Heart right ventricle (tissue), 16 donors: ENCODE data around the gene ZNF593OS. TPM values are rescaled to one million over a fixed set of nuclear protein-coding genes. Genes with fewer than 3 reads are reported as not detected.

Experiments used
- ATAC-seq, 8 donors: fragments of 200-7000 bp; cut with Tn5 transposase; one replicate each; pipeline ENCODE4 v1.9.1; 2020; ENCODE audit warnings: mild to moderate bottlenecking in 8 of 8, moderate library complexity in 8 of 8, moderate number of reproducible peaks in 1 of 8
- DNase-seq, 2 donors: peaks; one replicate each; pipeline ENCODE4 v3.0.0-alpha.2; 2020
- H3K27ac ChIP-seq, 10 donors: fragments of 200-600 bp; sonication (generic) in 2 of 10; one replicate each; pipeline versions ENCODE4 v1.5.0 to v1.8.0; 2020 to 2022; ENCODE audit warnings: mild to moderate bottlenecking in 3 of 10
- H3K27me3 ChIP-seq, 7 donors: fragments of 200-600 bp; one replicate each; pipeline ENCODE4 v1.8.0; 2021 to 2022; ENCODE audit warnings: mild to moderate bottlenecking in 2 of 7
- H3K36me3 ChIP-seq, 9 donors: fragments of 200-600 bp; sonication (generic) in 1 of 9; one replicate each; pipeline versions ENCODE4 v1.5.0 to v1.8.0; 2020 to 2022; ENCODE audit warnings: mild to moderate bottlenecking in 2 of 9
- H3K4me1 ChIP-seq, 9 donors: fragments of 200-600 bp; sonication (generic) in 1 of 9; one replicate each; pipeline versions ENCODE4 v1.5.0 to v1.8.0; 2020 to 2022; ENCODE audit warnings: mild to moderate bottlenecking in 4 of 9
- H3K4me3 ChIP-seq, 10 donors: fragments of 200-600 bp; sonication (generic) in 2 of 10; one replicate each; pipeline versions ENCODE4 v1.5.0 to v1.8.0; 2020 to 2022; ENCODE audit warnings: mild to moderate bottlenecking in 7 of 10, moderate library complexity in 2 of 10
- H3K9me3 ChIP-seq, 11 donors: fragments of 200-600 bp in 10 of 11; sonication (generic) in 2 of 11; one replicate each; pipeline versions ENCODE4 v1.5.0 to v1.8.0; 2013 to 2022; ENCODE audit warnings: mild to moderate bottlenecking in 2 of 11, control low read depth in 1 of 11, moderate library complexity in 1 of 11
- WGBS, 2 donors: extraction: QIAGEN DNeasy Blood & Tissue Kit; methylation state at CpG; one replicate each; pipeline ENCODE4 v1.1.7; 2013; ENCODE audit warnings: inconsistent platforms in 1 of 2; 5-methylcytosine and 5-hydroxymethylcytosine counted together
- intact Hi-C, 10 donors: fragments of 100-400 bp; cut with DNase I; formaldehyde crosslinking; loops; one replicate each; pipeline versions ENCODE4 v1.11.1 to v1.14.2; 2022
- polyA plus RNA-seq, 2 donors: library from polyadenylated mRNA; stranded (reverse); fragments of 200-250 nt; gene quantifications; one replicate each; pipeline ENCODE4 v1.2.3, GENCODE V29; 2013
- total RNA-seq, 10 donors: library from RNA; stranded (reverse); fragmentation: NEBNext Ultra II Directional in 3 of 10; extraction: Animal tissue kit (Norgen Biotek cat#: 25700) in 3 of 10; gene quantifications; one replicate each; pipeline versions ENCODE4 v1.2.1 to v1.2.4, GENCODE V29; 2021 to 2023
- TF ChIP-seq, protein P1 (sequence below), 9 donors: fragments of 200-600 bp; sonication (generic) in 2 of 9; IDR thresholded peaks; one replicate each; pipeline versions ENCODE4 v1.5.0 to v1.8.0; 2021 to 2022; ENCODE audit warnings: antibody characterized with exemption in 9 of 9, mild to moderate bottlenecking in 5 of 9, moderate library complexity in 1 of 9
- donor health status: Arrhythmogenic right ventricular cardiomyopathy.
- donor health status: ischemic (EF 13 %, LVEDD 7.1; RV severe dilation, severe dysfunction).
- donor health status: healthy with polysubstance abuse.
- donor health status: DM: no; HTN: yes; CAD: no.
- donor health status: DM: no; HTN: no; CAD: no.
- donor health status: ischemic (EF 25% LVEDD 6.9; RV normal size, moderate dysfunction).
- donor health status: ischemic (EF 25% LVEDD 5.7; RV mildly dilated, moderate dysfunction).
- donor health status: healthy.
- donor health status: DM: yes; HTN: yes; CAD: no.
- donor health status: Ischemic cardiomyopathy.
- donor health status: ischemic (EF 35%, LVEDD 5.7; RV mildly dilated, moderate dysfunction).
- donor health status: nonischemic (EF 11% LVEDD 7.7; RV severe dilation, severe dysfunction).
- donor health status: DM: yes; HTN: yes; CAD: no.
- donor health status: PGD.
- donor health status: ischemic (EF 29% LVEDD 5.4; RV normal size, mild dysfunction).
- donor health status: nonischemic (EF 23%, LVEDD 6.1; RV moderate dilation, normal function).

ZNF593OS gene
- total and polyA plus RNA-seq, 12 donors: 0.46 TPM; not detected in 11

DNA sequence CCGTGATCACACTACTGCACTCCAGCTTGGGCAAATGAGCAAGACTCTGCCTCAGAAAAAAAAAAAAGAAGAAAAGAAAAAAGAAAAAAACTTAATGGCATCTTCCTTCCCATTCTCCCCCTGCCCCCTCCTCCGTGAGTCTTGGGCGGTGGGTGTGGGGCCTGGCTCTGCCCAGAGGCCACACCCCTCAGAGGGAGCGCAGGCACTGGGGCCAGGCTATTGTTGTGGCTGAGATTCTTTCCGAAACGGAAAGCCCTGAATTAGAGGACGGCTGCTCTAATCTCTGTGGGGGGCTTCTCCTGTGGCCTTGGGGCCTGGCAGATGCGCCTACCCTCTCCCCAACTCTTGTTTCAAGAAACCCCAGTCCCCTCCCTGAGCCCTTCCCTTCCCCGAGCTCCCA, 16.9 kb downstream of the ZNF593OS start:
- peaks cover 0 to 43% (median 0%) of the 10 kb centered on the region in 7 donors for H3K27me3 ChIP-seq
- no peaks in the 10 kb centered on the region for H3K36me3 ChIP-seq
- no peaks in the 10 kb centered on the region for H3K9me3 ChIP-seq
- WGBS, 2 donors: 42 to 46% methylated on average over 9 of the region's 9 CpGs
- DNase-seq (peak in 1 of 2 donors; percentile 55), ATAC-seq (peak in 6 of 8 donors; percentile 38 to 65 (median 58))
- intact Hi-C loops: loop anchor here in 1 of 10 donors (10.0 kb wide), 1 partner anchor 260 kb away; no protein-coding TSS in a partner anchor
- H3K4me3 ChIP-seq: peak overlapping the region in 2 of 10 donors; percentile 5 to 8
- H3K27ac ChIP-seq: peak overlapping the region; percentile 53 to 97 (median 76)
- peaks cover 18 to 59% (median 43%) of the 10 kb centered on the region in 9 donors for H3K4me1 ChIP-seq
- TF ChIP-seq, protein P1, sequence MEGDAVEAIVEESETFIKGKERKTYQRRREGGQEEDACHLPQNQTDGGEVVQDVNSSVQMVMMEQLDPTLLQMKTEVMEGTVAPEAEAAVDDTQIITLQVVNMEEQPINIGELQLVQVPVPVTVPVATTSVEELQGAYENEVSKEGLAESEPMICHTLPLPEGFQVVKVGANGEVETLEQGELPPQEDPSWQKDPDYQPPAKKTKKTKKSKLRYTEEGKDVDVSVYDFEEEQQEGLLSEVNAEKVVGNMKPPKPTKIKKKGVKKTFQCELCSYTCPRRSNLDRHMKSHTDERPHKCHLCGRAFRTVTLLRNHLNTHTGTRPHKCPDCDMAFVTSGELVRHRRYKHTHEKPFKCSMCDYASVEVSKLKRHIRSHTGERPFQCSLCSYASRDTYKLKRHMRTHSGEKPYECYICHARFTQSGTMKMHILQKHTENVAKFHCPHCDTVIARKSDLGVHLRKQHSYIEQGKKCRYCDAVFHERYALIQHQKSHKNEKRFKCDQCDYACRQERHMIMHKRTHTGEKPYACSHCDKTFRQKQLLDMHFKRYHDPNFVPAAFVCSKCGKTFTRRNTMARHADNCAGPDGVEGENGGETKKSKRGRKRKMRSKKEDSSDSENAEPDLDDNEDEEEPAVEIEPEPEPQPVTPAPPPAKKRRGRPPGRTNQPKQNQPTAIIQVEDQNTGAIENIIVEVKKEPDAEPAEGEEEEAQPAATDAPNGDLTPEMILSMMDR (IDR thresholded peaks at IDR 0.05): no peak

DNA sequence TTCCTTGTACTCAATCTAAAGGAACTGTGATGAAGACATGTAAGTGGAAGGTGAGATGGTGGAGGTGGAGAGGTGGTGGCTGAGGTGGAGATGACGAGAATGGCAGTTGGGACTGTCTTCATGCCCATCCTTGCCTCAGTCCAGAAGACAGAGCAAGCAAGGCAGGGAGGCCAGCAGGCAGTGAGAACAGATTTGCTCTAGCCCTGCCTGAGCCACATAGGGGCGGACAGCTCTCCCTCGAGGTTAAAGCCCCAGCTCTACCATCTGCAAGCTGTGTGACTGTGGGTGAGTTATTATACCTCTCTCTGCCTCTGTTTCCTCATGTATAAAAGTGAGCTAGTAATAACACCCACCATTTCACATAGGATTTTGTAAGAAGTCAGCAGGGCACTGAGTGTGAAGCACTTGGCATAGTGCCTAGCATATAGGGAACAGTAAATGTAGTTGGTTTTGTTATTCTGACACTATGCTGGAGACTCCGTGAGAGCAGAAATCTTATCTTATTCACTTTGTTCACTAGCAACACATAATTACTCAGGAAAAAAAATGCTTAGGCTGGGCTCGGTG, 17.6 kb downstream of the ZNF593OS start:
- H3K27me3 ChIP-seq: peaks cover 0 to 42% (median 0%) of the 10 kb centered on the region in 7 donors
- peak overlapping the region in 5 of 10 donors; percentile 68 to 97 (median 91) for H3K27ac ChIP-seq
- TF ChIP-seq, protein P1 (IDR thresholded peaks at IDR 0.05): no peak
- intact Hi-C loops: loop anchor here in 1 of 10 donors (10.0 kb wide), 1 partner anchor 259 kb away; no protein-coding TSS in a partner anchor
- no peak for DNase-seq
- no peaks in the 10 kb centered on the region for H3K36me3 ChIP-seq
- peaks cover 16 to 52% (median 37%) of the 10 kb centered on the region in 9 donors for H3K4me1 ChIP-seq
- ATAC-seq: no peak
- WGBS, 2 donors: 55 to 59% methylated on average over 5 of the region's 5 CpGs
- H3K4me3 ChIP-seq: no peak overlapping the region
- no peaks in the 10 kb centered on the region for H3K9me3 ChIP-seq

DNA sequence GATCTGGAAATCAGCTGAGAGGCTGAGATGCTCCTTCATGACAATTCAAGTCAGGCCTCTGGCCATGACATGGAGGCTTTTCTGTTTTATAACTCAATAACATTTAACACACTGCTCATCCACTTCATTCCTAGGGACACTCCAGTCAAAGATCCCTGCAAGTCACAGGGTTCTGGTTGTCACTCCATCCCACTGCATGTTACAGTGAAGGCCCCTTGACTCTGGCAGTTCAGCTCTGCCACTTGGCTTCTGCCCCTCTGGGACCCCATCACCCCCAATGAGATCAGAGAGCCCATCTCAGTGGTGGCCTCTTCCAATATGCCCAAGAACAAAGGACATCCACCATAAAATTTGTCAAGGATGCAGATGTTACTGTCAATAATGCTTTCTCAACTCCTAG, 22.7 kb downstream of the ZNF593OS start:
- TF ChIP-seq, protein P1 (IDR thresholded peaks at IDR 0.05): no peak
- intact Hi-C loops: loop anchor here in 6 of 10 donors (5.0 to 10.0 kb wide), 5 partner anchors 37 to 114 kb away; partner anchors contain the start of gene PDIK1L (in 1 of the 6)
- Histone ChIP-seq H3K4me1 (peaks cover 0 to 16% (median 4%) of the 10 kb centered on the region in 9 donors), H3K36me3 (no peaks in the 10 kb centered on the region), H3K4me3 (no peak overlapping the region), H3K27me3 (no peaks in the 10 kb centered on the region), H3K27ac (no peak overlapping the region), H3K9me3 (no peaks in the 10 kb centered on the region)
- ATAC-seq (no peak), DNase-seq (no peak)

DNA sequence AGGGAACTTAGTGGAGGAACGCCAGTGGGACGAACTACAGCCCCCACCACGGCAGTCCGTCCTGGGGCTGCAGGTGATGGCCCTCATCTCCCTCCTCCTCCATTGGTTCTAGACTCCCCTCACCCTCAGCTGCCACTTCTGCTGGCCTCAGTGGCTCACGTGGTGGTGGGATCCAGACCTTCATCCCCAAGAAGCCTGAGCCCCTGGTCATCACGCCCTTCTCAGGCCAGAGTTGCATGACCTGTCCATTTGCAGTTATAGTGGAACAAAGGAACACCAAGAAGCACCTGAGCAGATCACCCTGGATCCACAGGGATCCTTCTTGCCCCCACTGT, 25.7 kb downstream of the ZNF593OS start:
- H3K4me1 ChIP-seq: peaks cover 0 to 14% (median 4%) of the 10 kb centered on the region in 9 donors

More for the DNA sequence above, 25.7 kb downstream of the ZNF593OS start:
- H3K4me3 ChIP-seq: no peak overlapping the region
- TF ChIP-seq, protein P1 (IDR thresholded peaks at IDR 0.05): no peak
- no peaks in the 10 kb centered on the region for H3K9me3 ChIP-seq
- ATAC-seq (no peak), DNase-seq (no peak)
- H3K27me3 ChIP-seq: no peaks in the 10 kb centered on the region
- 44 to 45% methylated on average over 6 of the region's 6 CpGs for WGBS, 2 donors
- H3K27ac ChIP-seq: no peak overlapping the region
- intact Hi-C loops: loop anchor here (1.0 to 10.0 kb wide), 12 partner anchors 34 to 111 kb away; partner anchors contain the start of gene PDIK1L (in 1 of the 10)
- no peaks in the 10 kb centered on the region for H3K36me3 ChIP-seq
